GM12891 (cell line): ENCODE measurements around the gene ATP6V0C.
"Not testable (repeated sequence)": the region's sequence is repeated elsewhere in the genome, so short reads cannot be mapped to it uniquely, and the experiment has no call there.

Source experiments
- PAX5 ChIP-seq: IDR thresholded peaks from 2 replicates; pipeline ENCODE4 v1.6.1; 2011; ENCODE audit warnings: low read length, moderate library complexity, mild to moderate bottlenecking; ENCODE audit not compliant: insufficient read depth, severe bottlenecking
- POLR2A ChIP-seq: IDR thresholded peaks from 2 replicates; pipeline ENCODE4 v1.6.1; 2011; ENCODE audit warnings: low read depth, low read length, control low read depth
- POLR2AphosphoS5 ChIP-seq: IDR thresholded peaks from 2 replicates; pipeline ENCODE4 v1.6.1; 2011; ENCODE audit warnings: low read depth, low read length, control low read depth
- POU2F2 ChIP-seq: IDR thresholded peaks from 2 replicates; pipeline ENCODE4 v1.6.1; 2011; ENCODE audit warnings: low read depth, mild to moderate bottlenecking, control low read depth, low read length, moderate library complexity
- SPI1 ChIP-seq: IDR thresholded peaks from 2 replicates; pipeline ENCODE4 v1.6.1; 2011; ENCODE audit warnings: low read depth, low read length, control low read depth
- TAF1 ChIP-seq: IDR thresholded peaks from 2 replicates; pipeline ENCODE4 v1.6.1; 2011; ENCODE audit warnings: low read depth, low read length, control low read depth

GRCh38 chr16:2539845-2540458 is 26.2 kb downstream of the ATP6V0C start:
- not testable (repeated sequence) for TF ChIP-seq POLR2A, POLR2AphosphoS5, TAF1, POU2F2, PAX5
- TF ChIP-seq SPI1: peak; percentile 26; the same call in 1 of the 2 replicates
